Neural progenitor cell (in vitro differentiated cells): ENCODE data around the gene CRTC1. TPM values are rescaled to one million over a fixed set of nuclear protein-coding genes. Genes with fewer than 3 reads are reported as not detected.

Source experiments
- DNase-seq: peaks from one replicate; pipeline ENCODE4 v3.0.0-alpha.2; 2016; ENCODE audit warnings: low spot score
- H2AFZ ChIP-seq: fragments of 200-600 bp; sonication (generic); replicated peaks from 2 replicates; pipeline ENCODE4 v1.6.1; 2016; ENCODE audit warnings: antibody characterized with exemption
- H3F3A ChIP-seq: fragments of 200-600 bp; sonication (generic); 2 replicates; pipeline ENCODE4 v1.6.1; 2016; ENCODE audit warnings: antibody characterized with exemption, low read depth
- H3K27ac ChIP-seq: fragments of 200-600 bp; sonication (generic); 2 replicates; pipeline ENCODE4 v1.5.1; 2016; ENCODE audit warnings: mild to moderate bottlenecking
- H3K27me3 ChIP-seq: fragments of 200-600 bp; sonication (generic); 2 replicates; pipeline ENCODE4 v1.6.1; 2016; ENCODE audit warnings: mild to moderate bottlenecking, moderate library complexity
- H3K36me3 ChIP-seq: fragments of 200-600 bp; sonication (generic); 2 replicates; pipeline ENCODE4 v1.5.1; 2016
- H3K4me1 ChIP-seq: fragments of 200-600 bp; sonication (generic); 2 replicates; pipeline ENCODE4 v1.6.1; 2016; ENCODE audit warnings: mixed run types
- H3K4me2 ChIP-seq: fragments of 200-600 bp; sonication (generic); 2 replicates; pipeline ENCODE4 v1.6.1; 2016
- H3K4me3 ChIP-seq: fragments of 200-600 bp; sonication (generic); 2 replicates; pipeline ENCODE4 v1.5.1; 2016
- H3K79me2 ChIP-seq: fragments of 200-600 bp; sonication (generic); 2 replicates; pipeline ENCODE4 v1.6.1; 2016; ENCODE audit warnings: low read depth
- H3K9ac ChIP-seq: fragments of 200-600 bp; sonication (generic); 2 replicates; pipeline ENCODE4 v1.6.1; 2016
- H3K9me3 ChIP-seq: fragments of 200-600 bp; sonication (generic); 2 replicates; pipeline ENCODE4 v1.5.1; 2016; ENCODE audit warnings: low read depth
- H4K20me1 ChIP-seq: fragments of 200-600 bp; sonication (generic); 2 replicates; pipeline ENCODE4 v1.6.1; 2016; ENCODE audit warnings: low read depth
- H3K27ac Mint-ChIP-seq: 3 replicates; pipeline ENCODE4 v1.8.0; 2021; ENCODE audit warnings: mixed read lengths
- H3K27me3 Mint-ChIP-seq: 2 replicates; pipeline ENCODE4 v1.8.0; 2022; ENCODE audit warnings: low read depth, mild to moderate bottlenecking, inconsistent platforms, moderate library complexity, mixed read lengths; ENCODE audit not compliant: insufficient read depth
- H3K36me3 Mint-ChIP-seq: 3 replicates; pipeline ENCODE4 v1.8.0; 2021; ENCODE audit warnings: mixed read lengths
- H3K4me1 Mint-ChIP-seq: 3 replicates; pipeline ENCODE4 v1.8.0; 2021; ENCODE audit warnings: mixed read lengths
- H3K4me3 Mint-ChIP-seq: 3 replicates; pipeline ENCODE4 v1.8.0; 2021; ENCODE audit warnings: mild to moderate bottlenecking, moderate library complexity, mixed read lengths
- H3K9me3 Mint-ChIP-seq: 3 replicates; pipeline ENCODE4 v1.8.0; 2020; ENCODE audit warnings: mixed read lengths
- CTCF ChIP-seq: fragments of 200-600 bp; sonication (generic); IDR thresholded peaks from 2 replicates; pipeline ENCODE4 v1.5.1; 2017; ENCODE audit warnings: antibody characterized with exemption, mild to moderate bottlenecking
- EZH2 ChIP-seq: fragments of 200-600 bp; sonication (generic); IDR thresholded peaks from 2 replicates; pipeline ENCODE4 v1.6.1; 2017; ENCODE audit warnings: antibody characterized with exemption, mild to moderate bottlenecking, moderate library complexity
- EZH2phosphoT487 ChIP-seq: fragments of 200-600 bp; sonication (generic); IDR thresholded peaks from 2 replicates; pipeline ENCODE4 v1.6.1; 2017; ENCODE audit warnings: antibody characterized with exemption
- total RNA-seq: library from RNA; depleted of rRNA; stranded (reverse); fragments of >200 nt; gene quantifications from 2 replicates; pipeline ENCODE4 v1.2.3, GENCODE V29; 2015; ENCODE audit warnings: low replicate concordance

CRTC1 gene
- total RNA-seq, 1 donor from 2014 or later: 2.4 TPM

- H2AFZ ChIP-seq: no peak overlapping the region
- H3K27ac ChIP-seq: no peak overlapping the region
- peaks cover 2% of the 10 kb centered on the region for H3K27me3 Mint-ChIP-seq
- no peak overlapping the region for H3K4me2 ChIP-seq
- H3K9me3 ChIP-seq: no peaks in the 10 kb centered on the region
- H3K36me3 Mint-ChIP-seq: peaks cover 7% of the 10 kb centered on the region
- no peak overlapping the region for H3K27ac Mint-ChIP-seq
- no peaks in the 10 kb centered on the region for H3K9me3 Mint-ChIP-seq
- H3K79me2 ChIP-seq: no peaks in the 10 kb centered on the region
- H3K4me1 ChIP-seq: peaks cover 16% of the 10 kb centered on the region
- no peaks in the 10 kb centered on the region for H3K36me3 ChIP-seq
- no peak overlapping the region for H3K4me3 ChIP-seq
- TF ChIP-seq CTCF (no peak), EZH2phosphoT487 (no peak), EZH2 (no peak)
- H3K4me3 Mint-ChIP-seq: no peak overlapping the region
- no peaks in the 10 kb centered on the region for H3K27me3 ChIP-seq
- H4K20me1 ChIP-seq: peaks cover 81% of the 10 kb centered on the region
- peaks cover 49% of the 10 kb centered on the region for H3K4me1 Mint-ChIP-seq
- no peak for DNase-seq
- H3K9ac ChIP-seq: no peak overlapping the region
- no peaks in the 10 kb centered on the region for H3F3A ChIP-seq
Measured at GRCh38 chr19:18658366-18658855, 25.1 kb upstream of the CRTC1 start.

GRCh38 chr19:18659281-18660050, 24.0 kb upstream of the CRTC1 start:
- Histone ChIP-seq H3F3A (no peaks in the 10 kb centered on the region), H3K9me3 (no peaks in the 10 kb centered on the region), H3K4me2 (no peak overlapping the region), H3K4me1 (peaks cover 16% of the 10 kb centered on the region), H4K20me1 (peaks cover 83% of the 10 kb centered on the region), H3K36me3 (no peaks in the 10 kb centered on the region), H3K27ac (no peak overlapping the region), H3K9ac (no peak overlapping the region), H2AFZ (no peak overlapping the region), H3K4me3 (no peak overlapping the region), H3K27me3 (no peaks in the 10 kb centered on the region), H3K79me2 (no peaks in the 10 kb centered on the region)
- Mint-ChIP-seq H3K36me3 (peaks cover 4% of the 10 kb centered on the region), H3K4me1 (peaks cover 49% of the 10 kb centered on the region), H3K27ac (no peak overlapping the region), H3K27me3 (peaks cover 2% of the 10 kb centered on the region), H3K9me3 (no peaks in the 10 kb centered on the region), H3K4me3 (no peak overlapping the region)
- no peak for DNase-seq
- TF ChIP-seq CTCF (no peak), EZH2 (no peak), EZH2phosphoT487 (no peak)

- Mint-ChIP-seq H3K36me3 (peaks cover 4% of the 10 kb centered on the region), H3K4me1 (peaks cover 49% of the 10 kb centered on the region), H3K9me3 (no peaks in the 10 kb centered on the region), H3K4me3 (no peak overlapping the region), H3K27me3 (no peaks in the 10 kb centered on the region), H3K27ac (no peak overlapping the region)
- H3F3A ChIP-seq: no peaks in the 10 kb centered on the region
- peaks cover 81% of the 10 kb centered on the region for H4K20me1 ChIP-seq
- H2AFZ ChIP-seq: no peak overlapping the region
- no peak overlapping the region for H3K4me3 ChIP-seq
- no peaks in the 10 kb centered on the region for H3K36me3 ChIP-seq
- no peaks in the 10 kb centered on the region for H3K79me2 ChIP-seq
- no peak for TF ChIP-seq EZH2
- TF ChIP-seq EZH2phosphoT487: no peak
- TF ChIP-seq CTCF: no peak
- no peak overlapping the region for H3K27ac ChIP-seq
- H3K4me1 ChIP-seq: peaks cover 16% of the 10 kb centered on the region
- H3K27me3 ChIP-seq: no peaks in the 10 kb centered on the region
- no peak overlapping the region for H3K9ac ChIP-seq
- no peak overlapping the region for H3K4me2 ChIP-seq
- DNase-seq: no peak
- H3K9me3 ChIP-seq: no peaks in the 10 kb centered on the region
Measured at GRCh38 chr19:18660051-18660910, 23.2 kb upstream of the CRTC1 start.
